Measurements from ENCODE around the gene CLTRN. TPM values are rescaled to one million over a fixed set of nuclear protein-coding genes. Genes with fewer than 3 reads are reported as not detected.

The CLTRN gene
- total RNA-seq, 1 experiment from 2014 or later, result 1.7 TPM

- DNase-seq, result no peak
- no TSS peak for BruUV-seq (replicated peaks)
- H3K36me3 ChIP-seq (ENCODE audit: control insufficient read depth, insufficient read depth, low read length), result no peaks in the 10 kb centered on the region
- H3K36me3 Mint-ChIP-seq (ENCODE audit: insufficient read depth, unreplicated experiment), result no peaks in the 10 kb centered on the region
- no peak overlapping the region for H3K4me3 Mint-ChIP-seq (ENCODE audit: unreplicated experiment)
- no peaks in the 10 kb centered on the region for H3K9me3 Mint-ChIP-seq (ENCODE audit: unreplicated experiment)
- ChIA-PET CTCF (no interaction called here), POLR2A (no interaction called here)
- no peaks in the 10 kb centered on the region for H3K9me3 ChIP-seq
- intact Hi-C loops (cut with micrococcal nuclease; ENCODE audit: unreplicated experiment), result loop anchor here (2.0 to 10.0 kb wide), 2 partner anchors 50 to 300 kb away; no protein-coding TSS in a partner anchor
- no peak overlapping the region for H3K4me3 ChIP-seq (ENCODE audit: low read depth, low read length)
- H3K4me1 Mint-ChIP-seq (ENCODE audit: low read depth, unreplicated experiment), result no peaks in the 10 kb centered on the region
- H3K4me1 ChIP-seq, result no peaks in the 10 kb centered on the region
- no peaks in the 10 kb centered on the region for H3K27me3 Mint-ChIP-seq (ENCODE audit: insufficient read depth, unreplicated experiment)
- TF ChIP-seq, protein P1, sequence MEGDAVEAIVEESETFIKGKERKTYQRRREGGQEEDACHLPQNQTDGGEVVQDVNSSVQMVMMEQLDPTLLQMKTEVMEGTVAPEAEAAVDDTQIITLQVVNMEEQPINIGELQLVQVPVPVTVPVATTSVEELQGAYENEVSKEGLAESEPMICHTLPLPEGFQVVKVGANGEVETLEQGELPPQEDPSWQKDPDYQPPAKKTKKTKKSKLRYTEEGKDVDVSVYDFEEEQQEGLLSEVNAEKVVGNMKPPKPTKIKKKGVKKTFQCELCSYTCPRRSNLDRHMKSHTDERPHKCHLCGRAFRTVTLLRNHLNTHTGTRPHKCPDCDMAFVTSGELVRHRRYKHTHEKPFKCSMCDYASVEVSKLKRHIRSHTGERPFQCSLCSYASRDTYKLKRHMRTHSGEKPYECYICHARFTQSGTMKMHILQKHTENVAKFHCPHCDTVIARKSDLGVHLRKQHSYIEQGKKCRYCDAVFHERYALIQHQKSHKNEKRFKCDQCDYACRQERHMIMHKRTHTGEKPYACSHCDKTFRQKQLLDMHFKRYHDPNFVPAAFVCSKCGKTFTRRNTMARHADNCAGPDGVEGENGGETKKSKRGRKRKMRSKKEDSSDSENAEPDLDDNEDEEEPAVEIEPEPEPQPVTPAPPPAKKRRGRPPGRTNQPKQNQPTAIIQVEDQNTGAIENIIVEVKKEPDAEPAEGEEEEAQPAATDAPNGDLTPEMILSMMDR (IDR thresholded peaks at IDR 0.05; ENCODE audit: insufficient read depth in 1 of 2, low read depth in 1 of 2, low read length in 1 of 2, severe bottlenecking in 1 of 2, unreplicated experiment in 1 of 2), result no peak
- no peak overlapping the region for H3K27ac Mint-ChIP-seq (ENCODE audit: unreplicated experiment)
- H3K27me3 ChIP-seq (replicated peaks; ENCODE audit: control insufficient read depth, insufficient read depth, low read length), result no peaks in the 10 kb centered on the region
Measured at GRCh38 chrX:15644560-15644872, 20.1 kb downstream of the CLTRN start.

- H3K4me1 ChIP-seq, result no peaks in the 10 kb centered on the region
- BruUV-seq (replicated peaks), result no TSS peak
- H3K4me3 ChIP-seq (ENCODE audit: low read depth, low read length), result no peak overlapping the region
- Mint-ChIP-seq H3K27ac (ENCODE audit: unreplicated experiment) (no peak overlapping the region), H3K4me3 (ENCODE audit: unreplicated experiment) (no peak overlapping the region), H3K27me3 (ENCODE audit: insufficient read depth, unreplicated experiment) (no peaks in the 10 kb centered on the region), H3K36me3 (ENCODE audit: insufficient read depth, unreplicated experiment) (no peaks in the 10 kb centered on the region), H3K4me1 (ENCODE audit: low read depth, unreplicated experiment) (no peaks in the 10 kb centered on the region), H3K9me3 (ENCODE audit: unreplicated experiment) (no peaks in the 10 kb centered on the region)
- H3K9me3 ChIP-seq, result no peaks in the 10 kb centered on the region
- ChIA-PET CTCF (no interaction called here), POLR2A (no interaction called here)
- DNase-seq, result no peak
- no peaks in the 10 kb centered on the region for H3K27me3 ChIP-seq (replicated peaks; ENCODE audit: control insufficient read depth, insufficient read depth, low read length)
- TF ChIP-seq, protein P1 (IDR thresholded peaks at IDR 0.05; ENCODE audit: insufficient read depth in 1 of 2, low read depth in 1 of 2, low read length in 1 of 2, severe bottlenecking in 1 of 2, unreplicated experiment in 1 of 2), result no peak
- intact Hi-C loops (cut with micrococcal nuclease; ENCODE audit: unreplicated experiment), result loop anchor here (2.0 to 10.0 kb wide), 2 partner anchors 49 to 299 kb away; no protein-coding TSS in a partner anchor
- no peaks in the 10 kb centered on the region for H3K36me3 ChIP-seq (ENCODE audit: control insufficient read depth, insufficient read depth, low read length)
Measured at GRCh38 chrX:15643786-15644559, 20.6 kb downstream of the CLTRN start.

DNA sequence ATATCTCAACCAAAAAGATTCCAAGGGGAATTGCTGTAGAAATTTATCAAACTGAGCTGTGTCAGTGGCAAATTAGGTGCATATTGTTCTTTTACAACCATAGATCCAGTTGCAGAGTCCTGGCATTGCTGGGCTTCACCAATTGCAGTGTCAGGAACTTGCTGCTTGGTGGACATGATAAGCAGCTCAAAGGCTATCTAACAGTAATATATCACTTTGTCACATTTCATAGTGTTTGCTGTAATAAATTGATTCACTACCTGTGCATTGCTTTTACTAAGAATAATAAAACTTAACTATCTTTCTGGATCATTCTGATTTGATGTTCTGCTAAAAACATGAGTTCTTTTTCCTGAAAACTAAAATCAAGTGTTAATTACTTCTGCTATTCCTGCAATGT, 33.0 kb downstream of the CLTRN start:
- TF ChIP-seq, protein P1 (IDR thresholded peaks at IDR 0.05; ENCODE audit: insufficient read depth in 1 of 2, low read depth in 1 of 2, low read length in 1 of 2, severe bottlenecking in 1 of 2, unreplicated experiment in 1 of 2), result no peak
- H3K27me3 ChIP-seq (replicated peaks; ENCODE audit: control insufficient read depth, insufficient read depth, low read length), result no peaks in the 10 kb centered on the region
- H3K36me3 Mint-ChIP-seq (ENCODE audit: insufficient read depth, unreplicated experiment), result no peaks in the 10 kb centered on the region
- ChIA-PET CTCF (no interaction called here), POLR2A (no interaction called here)
- no peak overlapping the region for H3K4me3 Mint-ChIP-seq (ENCODE audit: unreplicated experiment)
- H3K9me3 Mint-ChIP-seq (ENCODE audit: unreplicated experiment), result no peaks in the 10 kb centered on the region
- intact Hi-C loops (cut with micrococcal nuclease; ENCODE audit: unreplicated experiment), result no loop called here
- no peak overlapping the region for H3K4me3 ChIP-seq (ENCODE audit: low read depth, low read length)
- no peaks in the 10 kb centered on the region for H3K4me1 Mint-ChIP-seq (ENCODE audit: low read depth, unreplicated experiment)
- BruUV-seq (replicated peaks), result no TSS peak
- H3K27me3 Mint-ChIP-seq (ENCODE audit: insufficient read depth, unreplicated experiment), result peaks cover 2% of the 10 kb centered on the region
- H3K36me3 ChIP-seq (ENCODE audit: control insufficient read depth, insufficient read depth, low read length), result no peaks in the 10 kb centered on the region
- no peak overlapping the region for H3K27ac Mint-ChIP-seq (ENCODE audit: unreplicated experiment)
- DNase-seq, result no peak
- H3K9me3 ChIP-seq, result no peaks in the 10 kb centered on the region
- no peaks in the 10 kb centered on the region for H3K4me1 ChIP-seq
